GM23338 (cell line): ENCODE results near the gene MLEC. TPM values are rescaled to one million over a fixed set of nuclear protein-coding genes. Genes with fewer than 3 reads are reported as not detected.
A peak's percentile ranks its signal among the peaks of the same experiment; 100 is the strongest.

Experiments
- ATAC-seq: fragments of 200-7000 bp; cut with Tn5 transposase; 3 replicates; pipeline ENCODE4 v1.9.1; 2020
- DNase-seq: peaks from one replicate; pipeline ENCODE4 v3.0.0-alpha.2; 2015; ENCODE audit warnings: low spot score
- H2AFZ ChIP-seq: fragments of 200-600 bp; sonication (generic); 2 replicates; pipeline ENCODE4 v1.8.0; 2016; ENCODE audit warnings: antibody characterized with exemption, mild to moderate bottlenecking, moderate library complexity
- H3F3A ChIP-seq: fragments of 200-600 bp; sonication (generic); replicated peaks from 2 replicates; pipeline ENCODE4 v1.8.0; 2017; ENCODE audit warnings: antibody characterized with exemption, mixed run types, low read depth
- H3K27ac ChIP-seq: fragments of 200-600 bp; sonication (generic); 2 replicates; pipeline ENCODE4 v1.6.1; 2016; ENCODE audit warnings: low read depth
- H3K27me3 ChIP-seq: fragments of 200-600 bp; sonication (generic); 2 replicates; pipeline ENCODE4 v1.8.0; 2016; ENCODE audit warnings: mild to moderate bottlenecking, mixed run types, moderate library complexity; ENCODE audit not compliant: insufficient read depth
- H3K36me3 ChIP-seq: fragments of 200-600 bp; sonication (generic); 2 replicates; pipeline ENCODE4 v1.8.0; 2016; ENCODE audit warnings: mild to moderate bottlenecking; ENCODE audit not compliant: insufficient read depth
- H3K4me1 ChIP-seq: fragments of 200-600 bp; sonication (generic); 2 replicates; pipeline ENCODE4 v1.8.0; 2016; ENCODE audit warnings: mild to moderate bottlenecking, moderate library complexity; ENCODE audit not compliant: insufficient read depth
- H3K4me2 ChIP-seq: fragments of 200-600 bp; sonication (generic); 2 replicates; pipeline ENCODE4 v1.7.1; 2017; ENCODE audit warnings: mixed run types
- H3K4me3 ChIP-seq: fragments of 200-600 bp; sonication (generic); 2 replicates; pipeline ENCODE4 v1.6.1; 2016; ENCODE audit warnings: mixed run types
- H3K79me2 ChIP-seq: fragments of 200-600 bp; sonication (generic); replicated peaks from 2 replicates; pipeline ENCODE4 v1.8.0; 2017; ENCODE audit warnings: mild to moderate bottlenecking; ENCODE audit not compliant: insufficient read depth
- H3K9me2 ChIP-seq: fragments of 200-600 bp; sonication (generic); 2 replicates; pipeline ENCODE4 v1.8.0; 2017; ENCODE audit not compliant: insufficient read depth
- H4K20me1 ChIP-seq: fragments of 200-600 bp; sonication (generic); replicated peaks from 2 replicates; pipeline ENCODE4 v1.8.0; 2017; ENCODE audit warnings: mild to moderate bottlenecking; ENCODE audit not compliant: insufficient read depth
- H3K27ac Mint-ChIP-seq: 2 replicates; pipeline ENCODE4 v1.8.0; 2020; ENCODE audit warnings: inconsistent platforms, mild to moderate bottlenecking, moderate library complexity, mixed read lengths
- H3K27me3 Mint-ChIP-seq: 3 replicates; pipeline ENCODE4 v1.8.0; 2022; ENCODE audit warnings: low read depth, mild to moderate bottlenecking, moderate library complexity, mixed read lengths, inconsistent platforms; ENCODE audit not compliant: insufficient read depth, poor library complexity
- H3K36me3 Mint-ChIP-seq: 3 replicates; pipeline ENCODE4 v1.8.0; 2021; ENCODE audit warnings: low read depth, mild to moderate bottlenecking, inconsistent platforms, moderate library complexity, mixed read lengths
- H3K4me1 Mint-ChIP-seq: 3 replicates; pipeline ENCODE4 v1.8.0; 2020; ENCODE audit warnings: mild to moderate bottlenecking, inconsistent platforms, mixed read lengths
- H3K4me3 Mint-ChIP-seq: 3 replicates; pipeline ENCODE4 v1.8.0; 2021; ENCODE audit warnings: moderate library complexity, mild to moderate bottlenecking, inconsistent platforms, mixed read lengths
- H3K9me3 Mint-ChIP-seq: 3 replicates; pipeline ENCODE4 v1.8.0; 2020; ENCODE audit warnings: moderate library complexity, mild to moderate bottlenecking, inconsistent platforms, mixed read lengths
- CREB1 ChIP-seq: fragments of 250-450 bp; sonication (Bioruptor Pico); IDR thresholded peaks from 2 replicates; pipeline ENCODE4 v1.5.0; 2020; ENCODE audit warnings: low read depth, mild to moderate bottlenecking, moderate library complexity
- EZH2 ChIP-seq: fragments of 200-600 bp; sonication (generic); IDR thresholded peaks from one replicate; pipeline ENCODE4 v1.8.0; 2017; ENCODE audit warnings: antibody characterized with exemption, mild to moderate bottlenecking, low read depth; ENCODE audit not compliant: unreplicated experiment
- EZH2phosphoT487 ChIP-seq: fragments of 200-600 bp; sonication (generic); IDR thresholded peaks from one replicate; pipeline ENCODE4 v1.8.1; 2018; ENCODE audit warnings: antibody characterized with exemption; ENCODE audit not compliant: unreplicated experiment
- JUNB ChIP-seq: IDR thresholded peaks from one replicate; pipeline ENCODE4 v1.6.1; 2016; ENCODE audit warnings: antibody characterized with exemption; ENCODE audit not compliant: unreplicated experiment
- NANOG ChIP-seq: IDR thresholded peaks from 2 replicates; pipeline ENCODE4 v1.6.1; 2016; ENCODE audit warnings: antibody characterized with exemption, borderline replicate concordance
- POLR2AphosphoS5 ChIP-seq: IDR thresholded peaks from 2 replicates; pipeline ENCODE4 v1.6.1; 2016; ENCODE audit warnings: antibody characterized with exemption, low read depth
- STAT1 ChIP-seq: IDR thresholded peaks from one replicate; pipeline ENCODE4 v1.6.1; 2016; ENCODE audit warnings: antibody characterized with exemption; ENCODE audit not compliant: unreplicated experiment
- ZNF114 ChIP-seq: fragments of 250-450 bp; sonication (Bioruptor Pico); IDR thresholded peaks from 2 replicates; pipeline ENCODE4 v1.5.0; 2020; ENCODE audit warnings: mild to moderate bottlenecking, moderate library complexity
- ZNF331 ChIP-seq: fragments of 250-450 bp; sonication (Bioruptor Pico); IDR thresholded peaks from 2 replicates; pipeline ENCODE4 v1.5.0; 2020; ENCODE audit warnings: low read depth, mild to moderate bottlenecking, moderate library complexity
- polyA plus RNA-seq: library from polyadenylated mRNA; unstranded; fragments of >200 nt; fragmentation: Nextera tagmentation; extraction: Ambion mirVana; gene quantifications from 2 replicates; pipeline ENCODE4 v1.2.1, GENCODE V29; 2016
- total RNA-seq: library from RNA; depleted of rRNA; stranded (reverse); fragments of >200 nt; shearing (Covaris generic); gene quantifications from 2 replicates; pipeline ENCODE4 v1.2.3, GENCODE V29; 2014
- TF ChIP-seq, protein P1 (sequence below), 2 experiments: fragments of 200-600 bp in 1 of 2; sonication (generic) in 1 of 2; conservative IDR thresholded peaks; 2 replicates each; pipeline versions ENCODE4 v1.5.1 to v1.6.1; 2016 to 2017; ENCODE audit warnings: antibody characterized with exemption in 2 of 2, low read depth in 2 of 2, mild to moderate bottlenecking in 2 of 2, moderate library complexity in 1 of 2
- TF ChIP-seq, protein P2 (sequence below): IDR thresholded peaks from one replicate; pipeline ENCODE4 v1.6.1; 2018; ENCODE audit warnings: antibody characterized with exemption; ENCODE audit not compliant: unreplicated experiment
- TF ChIP-seq, protein P3 (sequence below): IDR thresholded peaks from 2 replicates; pipeline ENCODE4 v1.6.1; 2016; ENCODE audit warnings: antibody characterized with exemption
- TF ChIP-seq, protein P4 (sequence below): fragments of 250-450 bp; sonication (Bioruptor Pico); IDR thresholded peaks from 2 replicates; pipeline ENCODE4 v1.5.0; 2020; ENCODE audit warnings: mild to moderate bottlenecking, moderate library complexity

The MLEC gene
- total and polyA plus RNA-seq, 2 experiments from 2014 or later, result 225 to 264 TPM

DNA sequence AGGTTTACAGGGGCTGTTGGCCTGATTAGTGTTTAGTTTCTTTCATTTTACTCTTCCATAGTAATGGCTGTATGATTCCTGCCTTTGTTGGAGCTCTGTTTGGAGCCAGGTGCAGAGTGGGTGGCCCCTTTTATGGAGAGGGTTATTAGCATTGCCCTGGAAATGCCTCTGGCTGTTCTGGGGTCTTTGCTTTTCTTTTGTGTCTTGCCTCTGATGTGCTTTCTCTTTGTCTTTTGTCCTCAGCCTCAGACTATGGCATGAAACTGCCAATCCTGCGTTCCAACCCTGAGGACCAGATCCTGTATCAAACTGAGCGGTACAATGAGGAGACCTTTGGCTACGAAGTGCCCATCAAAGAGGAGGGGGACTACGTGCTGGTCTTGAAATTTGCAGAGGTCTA lies 6.9 kb downstream of the MLEC start:
- Histone ChIP-seq H3K27me3 (no peaks in the 10 kb centered on the region), H2AFZ (no peak overlapping the region), H3F3A (peaks cover 21% of the 10 kb centered on the region), H3K27ac (peak overlapping the region; percentile 80), H3K36me3 (peaks cover 40% of the 10 kb centered on the region), H3K4me2 (peak overlapping the region; percentile 95), H3K9me2 (no peaks in the 10 kb centered on the region), H3K4me3 (peak overlapping the region; percentile 18; the same call in 1 of the 2 replicates), H4K20me1 (peaks cover 53% of the 10 kb centered on the region), H3K4me1 (peaks cover 54% of the 10 kb centered on the region), H3K79me2 (peaks cover 89% of the 10 kb centered on the region)
- H3K4me3 Mint-ChIP-seq, result peak overlapping the region; percentile 10; the same call in 1 of the 3 replicates
- DNase-seq (peak; percentile 22), ATAC-seq (peak; percentile 24)
- H3K27me3 Mint-ChIP-seq, result peaks cover 3% of the 10 kb centered on the region
- no peaks in the 10 kb centered on the region for H3K9me3 Mint-ChIP-seq
- H3K4me1 Mint-ChIP-seq, result peaks cover 51% of the 10 kb centered on the region
- peak overlapping the region; percentile 77 for H3K27ac Mint-ChIP-seq
- TF ChIP-seq CREB1, result no peak
- TF ChIP-seq, protein P1, sequence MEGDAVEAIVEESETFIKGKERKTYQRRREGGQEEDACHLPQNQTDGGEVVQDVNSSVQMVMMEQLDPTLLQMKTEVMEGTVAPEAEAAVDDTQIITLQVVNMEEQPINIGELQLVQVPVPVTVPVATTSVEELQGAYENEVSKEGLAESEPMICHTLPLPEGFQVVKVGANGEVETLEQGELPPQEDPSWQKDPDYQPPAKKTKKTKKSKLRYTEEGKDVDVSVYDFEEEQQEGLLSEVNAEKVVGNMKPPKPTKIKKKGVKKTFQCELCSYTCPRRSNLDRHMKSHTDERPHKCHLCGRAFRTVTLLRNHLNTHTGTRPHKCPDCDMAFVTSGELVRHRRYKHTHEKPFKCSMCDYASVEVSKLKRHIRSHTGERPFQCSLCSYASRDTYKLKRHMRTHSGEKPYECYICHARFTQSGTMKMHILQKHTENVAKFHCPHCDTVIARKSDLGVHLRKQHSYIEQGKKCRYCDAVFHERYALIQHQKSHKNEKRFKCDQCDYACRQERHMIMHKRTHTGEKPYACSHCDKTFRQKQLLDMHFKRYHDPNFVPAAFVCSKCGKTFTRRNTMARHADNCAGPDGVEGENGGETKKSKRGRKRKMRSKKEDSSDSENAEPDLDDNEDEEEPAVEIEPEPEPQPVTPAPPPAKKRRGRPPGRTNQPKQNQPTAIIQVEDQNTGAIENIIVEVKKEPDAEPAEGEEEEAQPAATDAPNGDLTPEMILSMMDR (conservative IDR thresholded peaks at IDR 0.05; ENCODE audit: low read depth in 2 of 2), result no peak
- no peak for TF ChIP-seq POLR2AphosphoS5
- no peak for TF ChIP-seq STAT1
- TF ChIP-seq, protein P2, sequence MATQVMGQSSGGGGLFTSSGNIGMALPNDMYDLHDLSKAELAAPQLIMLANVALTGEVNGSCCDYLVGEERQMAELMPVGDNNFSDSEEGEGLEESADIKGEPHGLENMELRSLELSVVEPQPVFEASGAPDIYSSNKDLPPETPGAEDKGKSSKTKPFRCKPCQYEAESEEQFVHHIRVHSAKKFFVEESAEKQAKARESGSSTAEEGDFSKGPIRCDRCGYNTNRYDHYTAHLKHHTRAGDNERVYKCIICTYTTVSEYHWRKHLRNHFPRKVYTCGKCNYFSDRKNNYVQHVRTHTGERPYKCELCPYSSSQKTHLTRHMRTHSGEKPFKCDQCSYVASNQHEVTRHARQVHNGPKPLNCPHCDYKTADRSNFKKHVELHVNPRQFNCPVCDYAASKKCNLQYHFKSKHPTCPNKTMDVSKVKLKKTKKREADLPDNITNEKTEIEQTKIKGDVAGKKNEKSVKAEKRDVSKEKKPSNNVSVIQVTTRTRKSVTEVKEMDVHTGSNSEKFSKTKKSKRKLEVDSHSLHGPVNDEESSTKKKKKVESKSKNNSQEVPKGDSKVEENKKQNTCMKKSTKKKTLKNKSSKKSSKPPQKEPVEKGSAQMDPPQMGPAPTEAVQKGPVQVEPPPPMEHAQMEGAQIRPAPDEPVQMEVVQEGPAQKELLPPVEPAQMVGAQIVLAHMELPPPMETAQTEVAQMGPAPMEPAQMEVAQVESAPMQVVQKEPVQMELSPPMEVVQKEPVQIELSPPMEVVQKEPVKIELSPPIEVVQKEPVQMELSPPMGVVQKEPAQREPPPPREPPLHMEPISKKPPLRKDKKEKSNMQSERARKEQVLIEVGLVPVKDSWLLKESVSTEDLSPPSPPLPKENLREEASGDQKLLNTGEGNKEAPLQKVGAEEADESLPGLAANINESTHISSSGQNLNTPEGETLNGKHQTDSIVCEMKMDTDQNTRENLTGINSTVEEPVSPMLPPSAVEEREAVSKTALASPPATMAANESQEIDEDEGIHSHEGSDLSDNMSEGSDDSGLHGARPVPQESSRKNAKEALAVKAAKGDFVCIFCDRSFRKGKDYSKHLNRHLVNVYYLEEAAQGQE, result no peak
- TF ChIP-seq, protein P3, sequence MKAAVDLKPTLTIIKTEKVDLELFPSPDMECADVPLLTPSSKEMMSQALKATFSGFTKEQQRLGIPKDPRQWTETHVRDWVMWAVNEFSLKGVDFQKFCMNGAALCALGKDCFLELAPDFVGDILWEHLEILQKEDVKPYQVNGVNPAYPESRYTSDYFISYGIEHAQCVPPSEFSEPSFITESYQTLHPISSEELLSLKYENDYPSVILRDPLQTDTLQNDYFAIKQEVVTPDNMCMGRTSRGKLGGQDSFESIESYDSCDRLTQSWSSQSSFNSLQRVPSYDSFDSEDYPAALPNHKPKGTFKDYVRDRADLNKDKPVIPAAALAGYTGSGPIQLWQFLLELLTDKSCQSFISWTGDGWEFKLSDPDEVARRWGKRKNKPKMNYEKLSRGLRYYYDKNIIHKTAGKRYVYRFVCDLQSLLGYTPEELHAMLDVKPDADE, result no peak
- TF ChIP-seq, protein P4, sequence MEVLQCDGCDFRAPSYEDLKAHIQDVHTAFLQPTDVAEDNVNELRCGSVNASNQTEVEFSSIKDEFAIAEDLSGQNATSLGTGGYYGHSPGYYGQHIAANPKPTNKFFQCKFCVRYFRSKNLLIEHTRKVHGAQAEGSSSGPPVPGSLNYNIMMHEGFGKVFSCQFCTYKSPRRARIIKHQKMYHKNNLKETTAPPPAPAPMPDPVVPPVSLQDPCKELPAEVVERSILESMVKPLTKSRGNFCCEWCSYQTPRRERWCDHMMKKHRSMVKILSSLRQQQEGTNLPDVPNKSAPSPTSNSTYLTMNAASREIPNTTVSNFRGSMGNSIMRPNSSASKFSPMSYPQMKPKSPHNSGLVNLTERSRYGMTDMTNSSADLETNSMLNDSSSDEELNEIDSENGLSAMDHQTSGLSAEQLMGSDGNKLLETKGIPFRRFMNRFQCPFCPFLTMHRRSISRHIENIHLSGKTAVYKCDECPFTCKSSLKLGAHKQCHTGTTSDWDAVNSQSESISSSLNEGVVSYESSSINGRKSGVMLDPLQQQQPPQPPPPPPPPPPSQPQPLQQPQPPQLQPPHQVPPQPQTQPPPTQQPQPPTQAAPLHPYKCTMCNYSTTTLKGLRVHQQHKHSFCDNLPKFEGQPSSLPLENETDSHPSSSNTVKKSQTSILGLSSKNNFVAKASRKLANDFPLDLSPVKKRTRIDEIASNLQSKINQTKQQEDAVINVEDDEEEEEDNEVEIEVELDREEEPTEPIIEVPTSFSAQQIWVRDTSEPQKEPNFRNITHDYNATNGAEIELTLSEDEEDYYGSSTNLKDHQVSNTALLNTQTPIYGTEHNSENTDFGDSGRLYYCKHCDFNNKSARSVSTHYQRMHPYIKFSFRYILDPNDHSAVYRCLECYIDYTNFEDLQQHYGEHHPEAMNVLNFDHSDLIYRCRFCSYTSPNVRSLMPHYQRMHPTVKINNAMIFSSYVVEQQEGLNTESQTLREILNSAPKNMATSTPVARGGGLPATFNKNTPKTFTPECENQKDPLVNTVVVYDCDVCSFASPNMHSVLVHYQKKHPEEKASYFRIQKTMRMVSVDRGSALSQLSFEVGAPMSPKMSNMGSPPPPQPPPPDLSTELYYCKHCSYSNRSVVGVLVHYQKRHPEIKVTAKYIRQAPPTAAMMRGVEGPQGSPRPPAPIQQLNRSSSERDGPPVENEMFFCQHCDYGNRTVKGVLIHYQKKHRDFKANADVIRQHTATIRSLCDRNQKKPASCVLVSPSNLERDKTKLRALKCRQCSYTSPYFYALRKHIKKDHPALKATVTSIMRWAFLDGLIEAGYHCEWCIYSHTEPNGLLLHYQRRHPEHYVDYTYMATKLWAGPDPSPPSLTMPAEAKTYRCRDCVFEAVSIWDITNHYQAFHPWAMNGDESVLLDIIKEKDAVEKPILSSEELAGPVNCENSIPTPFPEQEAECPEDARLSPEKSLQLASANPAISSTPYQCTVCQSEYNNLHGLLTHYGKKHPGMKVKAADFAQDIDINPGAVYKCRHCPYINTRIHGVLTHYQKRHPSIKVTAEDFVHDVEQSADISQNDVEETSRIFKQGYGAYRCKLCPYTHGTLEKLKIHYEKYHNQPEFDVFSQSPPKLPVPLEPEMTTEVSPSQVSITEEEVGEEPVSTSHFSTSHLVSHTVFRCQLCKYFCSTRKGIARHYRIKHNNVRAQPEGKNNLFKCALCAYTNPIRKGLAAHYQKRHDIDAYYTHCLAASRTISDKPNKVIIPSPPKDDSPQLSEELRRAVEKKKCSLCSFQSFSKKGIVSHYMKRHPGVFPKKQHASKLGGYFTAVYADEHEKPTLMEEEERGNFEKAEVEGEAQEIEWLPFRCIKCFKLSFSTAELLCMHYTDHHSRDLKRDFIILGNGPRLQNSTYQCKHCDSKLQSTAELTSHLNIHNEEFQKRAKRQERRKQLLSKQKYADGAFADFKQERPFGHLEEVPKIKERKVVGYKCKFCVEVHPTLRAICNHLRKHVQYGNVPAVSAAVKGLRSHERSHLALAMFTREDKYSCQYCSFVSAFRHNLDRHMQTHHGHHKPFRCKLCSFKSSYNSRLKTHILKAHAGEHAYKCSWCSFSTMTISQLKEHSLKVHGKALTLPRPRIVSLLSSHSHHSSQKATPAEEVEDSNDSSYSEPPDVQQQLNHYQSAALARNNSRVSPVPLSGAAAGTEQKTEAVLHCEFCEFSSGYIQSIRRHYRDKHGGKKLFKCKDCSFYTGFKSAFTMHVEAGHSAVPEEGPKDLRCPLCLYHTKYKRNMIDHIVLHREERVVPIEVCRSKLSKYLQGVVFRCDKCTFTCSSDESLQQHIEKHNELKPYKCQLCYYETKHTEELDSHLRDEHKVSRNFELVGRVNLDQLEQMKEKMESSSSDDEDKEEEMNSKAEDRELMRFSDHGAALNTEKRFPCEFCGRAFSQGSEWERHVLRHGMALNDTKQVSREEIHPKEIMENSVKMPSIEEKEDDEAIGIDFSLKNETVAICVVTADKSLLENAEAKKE, result no peak
- TF ChIP-seq JUNB, result no peak
- no peak for TF ChIP-seq EZH2
- no peak for TF ChIP-seq NANOG
- TF ChIP-seq EZH2phosphoT487, result no peak
- no peak for TF ChIP-seq ZNF331
- TF ChIP-seq ZNF114 (CRISPR knock-in tag), result no peak
- H3K36me3 Mint-ChIP-seq, result peaks cover 49% of the 10 kb centered on the region
